ENCODE measurements around the gene ZNF316. TPM values are rescaled to one million over a fixed set of nuclear protein-coding genes. Genes with fewer than 3 reads are reported as not detected.

The ZNF316 gene
- total and polyA plus RNA-seq, 10 of the 15 experiments (the other 5 are each of a cell fraction or from before 2014, with no cell fraction given) = 0.03 to 28.9 (median 5.7) TPM

DNA sequence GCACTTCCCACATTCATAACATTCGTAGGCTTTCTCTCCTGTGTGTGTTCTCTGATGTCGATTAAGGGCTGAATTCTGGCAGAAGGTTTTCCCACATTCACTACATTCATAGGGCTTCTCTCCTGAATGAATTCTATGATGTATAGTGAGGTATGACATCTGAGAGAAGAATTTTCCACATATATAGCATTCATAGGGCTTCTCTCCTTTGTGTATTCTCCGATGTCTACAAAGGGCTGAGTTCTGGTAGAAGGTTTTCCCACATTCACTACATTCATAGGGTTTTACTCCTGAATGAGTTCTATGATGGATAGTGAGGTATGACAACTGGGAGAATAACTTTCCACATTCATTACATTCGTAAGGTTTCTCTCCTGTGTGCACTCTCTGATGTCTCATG is 54.0 kb downstream of the ZNF316 start:
- CTCF ChIA-PET = no interaction called here
- TF ChIP-seq SRF (IDR thresholded peaks at IDR 0.05; ENCODE audit: low read depth in 2 of 2, low read length in 2 of 2) (no peak), SREBF2 (IDR thresholded peaks at IDR 0.05; ENCODE audit: low read length) (no peak), CBFB (IDR thresholded peaks at IDR 0.05; ENCODE audit: low read depth) (no peak), CBX5 (IDR thresholded peaks at IDR 0.05; ENCODE audit: low read depth) (peak; percentile 97), RCOR1 (conservative IDR thresholded peaks at IDR 0.05; ENCODE audit: low read depth, low read length) (no peak), ESRRA (IDR thresholded peaks at IDR 0.05; ENCODE audit: low read length) (no peak), SMAD5 (IDR thresholded peaks at IDR 0.05; ENCODE audit: low read depth) (no peak), KLF5 (IDR thresholded peaks at IDR 0.05; ENCODE audit: partially characterized antibody) (peak; percentile 93), POLR2A (IDR thresholded peaks at IDR 0.05; ENCODE audit: low read depth, low read length) (no peak)
- TF ChIP-seq, protein P1, sequence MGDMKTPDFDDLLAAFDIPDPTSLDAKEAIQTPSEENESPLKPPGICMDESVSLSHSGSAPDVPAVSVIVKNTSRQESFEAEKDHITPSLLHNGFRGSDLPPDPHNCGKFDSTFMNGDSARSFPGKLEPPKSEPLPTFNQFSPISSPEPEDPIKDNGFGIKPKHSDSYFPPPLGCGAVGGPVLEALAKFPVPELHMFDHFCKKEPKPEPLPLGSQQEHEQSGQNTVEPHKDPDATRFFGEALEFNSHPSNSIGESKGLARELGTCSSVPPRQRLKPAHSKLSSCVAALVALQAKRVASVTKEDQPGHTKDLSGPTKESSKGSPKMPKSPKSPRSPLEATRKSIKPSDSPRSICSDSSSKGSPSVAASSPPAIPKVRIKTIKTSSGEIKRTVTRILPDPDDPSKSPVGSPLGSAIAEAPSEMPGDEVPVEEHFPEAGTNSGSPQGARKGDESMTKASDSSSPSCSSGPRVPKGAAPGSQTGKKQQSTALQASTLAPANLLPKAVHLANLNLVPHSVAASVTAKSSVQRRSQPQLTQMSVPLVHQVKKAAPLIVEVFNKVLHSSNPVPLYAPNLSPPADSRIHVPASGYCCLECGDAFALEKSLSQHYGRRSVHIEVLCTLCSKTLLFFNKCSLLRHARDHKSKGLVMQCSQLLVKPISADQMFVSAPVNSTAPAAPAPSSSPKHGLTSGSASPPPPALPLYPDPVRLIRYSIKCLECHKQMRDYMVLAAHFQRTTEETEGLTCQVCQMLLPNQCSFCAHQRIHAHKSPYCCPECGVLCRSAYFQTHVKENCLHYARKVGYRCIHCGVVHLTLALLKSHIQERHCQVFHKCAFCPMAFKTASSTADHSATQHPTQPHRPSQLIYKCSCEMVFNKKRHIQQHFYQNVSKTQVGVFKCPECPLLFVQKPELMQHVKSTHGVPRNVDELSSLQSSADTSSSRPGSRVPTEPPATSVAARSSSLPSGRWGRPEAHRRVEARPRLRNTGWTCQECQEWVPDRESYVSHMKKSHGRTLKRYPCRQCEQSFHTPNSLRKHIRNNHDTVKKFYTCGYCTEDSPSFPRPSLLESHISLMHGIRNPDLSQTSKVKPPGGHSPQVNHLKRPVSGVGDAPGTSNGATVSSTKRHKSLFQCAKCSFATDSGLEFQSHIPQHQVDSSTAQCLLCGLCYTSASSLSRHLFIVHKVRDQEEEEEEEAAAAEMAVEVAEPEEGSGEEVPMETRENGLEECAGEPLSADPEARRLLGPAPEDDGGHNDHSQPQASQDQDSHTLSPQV (IDR thresholded peaks at IDR 0.05) = no peak
- TF ChIP-seq, protein P2, sequence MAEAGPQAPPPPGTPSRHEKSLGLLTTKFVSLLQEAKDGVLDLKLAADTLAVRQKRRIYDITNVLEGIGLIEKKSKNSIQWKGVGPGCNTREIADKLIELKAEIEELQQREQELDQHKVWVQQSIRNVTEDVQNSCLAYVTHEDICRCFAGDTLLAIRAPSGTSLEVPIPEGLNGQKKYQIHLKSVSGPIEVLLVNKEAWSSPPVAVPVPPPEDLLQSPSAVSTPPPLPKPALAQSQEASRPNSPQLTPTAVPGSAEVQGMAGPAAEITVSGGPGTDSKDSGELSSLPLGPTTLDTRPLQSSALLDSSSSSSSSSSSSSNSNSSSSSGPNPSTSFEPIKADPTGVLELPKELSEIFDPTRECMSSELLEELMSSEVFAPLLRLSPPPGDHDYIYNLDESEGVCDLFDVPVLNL (IDR thresholded peaks at IDR 0.05; ENCODE audit: low read depth, low read length) = no peak
- RAD21 ChIA-PET (ENCODE audit: unreplicated experiment) = no interaction called here
- WGBS (ENCODE audit: insufficient coverage, insufficient replicate concordance, low lambda C conversion rate, missing lambda C conversion rate) = 88% methylated on average over 4 of the region's 4 CpGs
- Histone ChIP-seq H3K27ac (ENCODE audit: control insufficient read depth, insufficient read depth) (no peak overlapping the region), H3K4me1 (ENCODE audit: control insufficient read depth, insufficient read depth, low read length) (no peaks in the 10 kb centered on the region), H3K9me3 (replicated peaks; ENCODE audit: control insufficient read depth, insufficient read depth, low read length) (peaks cover 81% of the 10 kb centered on the region), H3K4me2 (ENCODE audit: control insufficient read depth, insufficient read depth) (no peak overlapping the region), H3K27me3 (replicated peaks in 1 of 2; ENCODE audit: control insufficient read depth in 2 of 2, insufficient read depth in 2 of 2, low read length in 1 of 2) (no peaks in the 10 kb centered on the region), H2AFZ (ENCODE audit: control insufficient read depth, low read depth, low read length) (no peak overlapping the region), H3K4me3 (no peak overlapping the region), H3K36me3 (ENCODE audit: control insufficient read depth in 2 of 2, insufficient read depth in 2 of 2, low read length in 1 of 2) (peaks cover 13 to 69% of the 10 kb centered on the region in 2 experiments), H3K9ac (ENCODE audit: control insufficient read depth, insufficient read depth, low read length) (no peak overlapping the region), H3K79me2 (ENCODE audit: control insufficient read depth, insufficient read depth, low read length) (no peaks in the 10 kb centered on the region), H4K20me1 (ENCODE audit: control insufficient read depth, insufficient read depth) (no peaks in the 10 kb centered on the region)
- POLR2A ChIA-PET = no interaction called here
- ATAC-seq (no peak), DNase-seq (ENCODE audit: low read depth, low spot score) (no peak), FAIRE-seq (no peak)
- in situ Hi-C loops (cut with MboI) = loop anchor here (10.0 kb wide), 1 partner anchor 1626 kb away; no protein-coding TSS in a partner anchor
- SMC1A ChIA-PET (ENCODE audit: uncharacterized antibody, unreplicated experiment) = no interaction called here
- intact Hi-C loops (cut with micrococcal nuclease; ENCODE audit: unreplicated experiment) = no loop called here
- BruUV-seq (replicated peaks) = no TSS peak
